Hepatocyte (in vitro differentiated cells): Measurements from ENCODE around the gene HOXD3.

Experiments used
- CTCF ChIP-seq: fragments of 200-600 bp; sonication (generic); IDR thresholded peaks from 2 replicates; pipeline ENCODE4 v1.5.1; 2016; ENCODE audit warnings: antibody characterized with exemption, mild to moderate bottlenecking; ENCODE audit not compliant: poor library complexity
- EZH2 ChIP-seq: fragments of 200-600 bp; sonication (generic); IDR thresholded peaks from 2 replicates; pipeline ENCODE4 v1.6.1; 2016; ENCODE audit warnings: antibody characterized with exemption, mild to moderate bottlenecking, borderline replicate concordance

- TF ChIP-seq CTCF (no peak), EZH2 (peak; percentile 39)
Measured at GRCh38 chr2:176130957-176131847, 25.9 kb upstream of the HOXD3 start.
